ENCODE results near the gene FBXL7.

FBXL7 gene

DNA sequence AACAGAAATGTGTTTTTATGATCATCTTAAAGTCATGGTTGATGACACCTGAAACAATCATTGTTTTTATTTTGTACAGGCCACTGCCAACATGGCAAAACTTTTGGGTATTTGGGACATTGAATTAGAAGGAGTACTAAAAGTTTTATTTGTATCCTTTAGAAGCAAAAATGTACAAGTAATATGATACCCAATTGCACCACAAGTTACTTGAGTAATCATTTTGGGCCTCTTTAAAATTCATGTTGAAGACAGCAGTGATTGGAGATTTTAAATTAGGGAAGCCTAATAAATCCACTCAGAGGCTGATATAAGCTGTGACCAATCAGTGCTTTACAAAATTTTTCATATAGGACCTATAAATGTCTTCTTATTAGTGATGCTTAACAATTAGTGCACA lies 466.7 kb downstream of the FBXL7 start:
- DNase-seq = no peak

DNA sequence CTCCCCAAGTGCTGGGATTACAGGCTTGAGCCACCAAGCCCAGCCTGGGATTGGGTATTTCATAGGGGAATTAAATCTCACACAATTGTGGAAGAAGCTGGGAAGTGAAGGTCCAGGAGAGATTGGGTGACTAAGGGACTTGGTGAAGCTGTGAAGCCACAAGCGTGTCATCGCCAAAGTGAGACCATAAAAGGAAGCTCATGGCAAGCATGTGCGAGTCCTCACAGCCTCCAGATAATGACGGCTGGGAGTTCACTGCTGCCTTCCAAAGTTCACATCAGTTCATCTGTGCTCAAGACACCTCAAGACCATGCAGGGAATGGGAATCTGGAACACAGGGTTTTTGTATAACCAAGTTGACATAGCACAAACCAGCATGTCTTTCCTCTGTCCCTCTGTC lies 469.0 kb downstream of the FBXL7 start:
- no peak for DNase-seq

DNA sequence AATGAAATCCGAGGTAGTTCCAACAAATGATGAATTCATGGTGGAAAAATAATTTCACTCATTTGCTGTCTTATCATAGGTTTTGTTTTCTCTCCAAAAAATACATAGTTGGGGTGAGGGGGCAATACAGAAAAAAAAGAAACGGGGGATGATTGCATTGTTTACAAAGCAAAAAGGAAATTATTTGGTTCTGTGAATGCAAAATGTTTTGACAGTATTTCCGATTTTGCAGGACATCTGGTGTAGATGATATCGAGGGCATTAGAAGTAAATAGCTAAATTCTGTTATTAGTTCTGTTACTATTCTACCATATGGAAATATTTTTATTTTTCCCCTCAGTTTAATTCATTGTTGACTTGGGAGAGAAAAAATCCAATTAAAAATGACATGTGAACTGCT lies 477.9 kb downstream of the FBXL7 start:
- no peak for DNase-seq

DNA sequence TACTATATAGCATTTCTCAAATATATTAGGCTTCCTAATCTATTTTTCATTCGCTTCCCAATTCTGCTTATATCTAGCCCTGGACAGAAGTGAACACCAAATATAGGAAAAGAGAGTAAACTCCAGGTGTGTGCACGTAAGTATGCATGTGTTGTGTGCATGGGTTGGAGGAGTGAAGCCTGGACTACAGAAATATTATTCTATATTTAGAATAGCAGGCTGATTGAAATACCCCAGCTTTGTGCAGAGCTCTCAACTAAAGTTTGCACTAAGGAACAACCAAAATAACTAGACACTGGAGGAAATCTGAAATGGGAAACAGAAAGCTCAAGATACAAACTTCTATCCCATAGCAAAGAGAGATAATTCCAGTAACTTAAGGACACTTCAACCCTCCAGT lies 480.9 kb downstream of the FBXL7 start:
- DNase-seq = no peak

DNA sequence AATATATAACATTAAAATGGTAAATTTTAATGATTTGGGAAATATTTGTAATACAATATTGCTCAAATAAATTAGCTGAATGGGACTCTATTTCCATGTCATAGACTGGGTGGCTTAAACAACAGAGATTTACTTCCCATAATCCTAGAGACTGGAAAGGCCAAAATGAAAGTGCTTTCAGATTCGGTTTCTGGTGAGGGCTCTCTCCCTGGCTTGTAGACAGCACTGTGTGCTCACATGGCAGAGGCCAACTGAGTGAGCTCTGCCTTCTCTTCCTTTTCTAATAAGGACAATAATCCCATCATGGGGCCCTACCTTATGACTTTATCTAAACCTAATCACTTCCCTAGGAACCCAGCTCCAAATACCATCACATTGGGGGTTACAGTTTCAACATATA lies 483.4 kb downstream of the FBXL7 start:
- no peak for DNase-seq
